IMR-90 (cell line): ENCODE data around the gene KDM2A. TPM values are rescaled to one million over a fixed set of nuclear protein-coding genes. Genes with fewer than 3 reads are reported as not detected.
A peak's percentile ranks its signal among the peaks of the same experiment; 100 is the strongest.

Experiments used
- ATAC-seq: fragments of 200-7000 bp; cut with Tn5 transposase; 2 replicates; pipeline ENCODE4 v1.9.1; 2020; ENCODE audit warnings: low read depth, mild to moderate bottlenecking, moderate library complexity
- BruUV-seq: library from RNA; stranded (reverse); fragments of 400-500 nt; replicated peaks from 2 replicates; lab custom pipeline; 2021; lab: Mats Ljungman, UMichigan
- CTCF ChIA-PET: fragments of 300-600 bp; formaldehyde crosslinking; extraction: SDS; loops from one replicate; lab custom pipeline; 2021; ENCODE audit warnings: antibody characterized with exemption; lab: Yijun Ruan, JAX
- POLR2A ChIA-PET: fragments of 300-600 bp; sonication (Branson Sonifier 250); formaldehyde crosslinking; loops from one replicate; lab custom pipeline; 2022; ENCODE audit warnings: antibody characterized with exemption; ENCODE audit not compliant: unreplicated experiment; lab: Charles Lee
- DNase-seq: peaks from one replicate; pipeline ENCODE4 v3.0.0; 2013
- H2AFZ ChIP-seq: replicated peaks from 2 replicates; pipeline ENCODE3; 2013; ENCODE audit warnings: low read length, mild to moderate bottlenecking; ENCODE audit not compliant: poor library complexity
- H2AK5ac ChIP-seq: 2 replicates; pipeline ENCODE4 v1.6.1; 2013; ENCODE audit warnings: low read depth, low read length, inconsistent platforms
- H2AK9ac ChIP-seq: replicated peaks from 2 replicates; pipeline ENCODE3; 2013; ENCODE audit warnings: mild to moderate bottlenecking, low read depth, low read length, moderate library complexity; ENCODE audit not compliant: poor library complexity
- H2BK120ac ChIP-seq: 2 replicates; pipeline ENCODE4 v1.6.1; 2013; ENCODE audit warnings: low read depth, low read length, inconsistent platforms
- H2BK15ac ChIP-seq: 3 replicates; pipeline ENCODE4 v1.6.1; 2013; ENCODE audit warnings: low read depth, low read length, inconsistent platforms
- H2BK20ac ChIP-seq: 2 replicates; pipeline ENCODE4 v1.6.1; 2013; ENCODE audit warnings: low read depth, mild to moderate bottlenecking, inconsistent platforms, low read length, moderate library complexity
- H2BK5ac ChIP-seq: 2 replicates; pipeline ENCODE4 v1.6.1; 2013; ENCODE audit warnings: mild to moderate bottlenecking, low read depth, low read length, inconsistent platforms; ENCODE audit not compliant: poor library complexity, severe bottlenecking
- H3K14ac ChIP-seq: replicated peaks from 2 replicates; pipeline ENCODE4 v1.6.1; 2013; ENCODE audit warnings: low read depth, low read length, inconsistent platforms
- H3K18ac ChIP-seq: 2 replicates; pipeline ENCODE4 v1.6.1; 2013; ENCODE audit warnings: low read depth, low read length, control low read depth
- H3K23ac ChIP-seq: 2 replicates; pipeline ENCODE4 v1.6.1; 2013; ENCODE audit warnings: low read depth, low read length, inconsistent platforms
- H3K27ac ChIP-seq: 2 replicates; pipeline ENCODE4 v1.5.1; 2013; ENCODE audit warnings: mild to moderate bottlenecking, control low read depth, low read length; ENCODE audit not compliant: insufficient read depth
- H3K27me3 ChIP-seq: 2 replicates; pipeline ENCODE4 v1.6.1; 2013; ENCODE audit warnings: low read length; ENCODE audit not compliant: control insufficient read depth, insufficient read depth
- H3K36me3 ChIP-seq: 2 replicates; pipeline ENCODE4 v1.6.1; 2013; ENCODE audit warnings: low read length, mixed read lengths; ENCODE audit not compliant: control insufficient read depth, insufficient read depth
- H3K4ac ChIP-seq: 2 replicates; pipeline ENCODE4 v1.6.1; 2013; ENCODE audit warnings: low read depth, low read length, inconsistent platforms
- H3K4me1 ChIP-seq: 2 replicates; pipeline ENCODE4 v1.6.1; 2013; ENCODE audit warnings: low read length, mixed read lengths; ENCODE audit not compliant: control insufficient read depth, insufficient read depth
- H3K4me2 ChIP-seq: 2 replicates; pipeline ENCODE4 v1.6.1; 2013; ENCODE audit warnings: low read depth, mild to moderate bottlenecking, control low read depth, low read length, moderate library complexity
- H3K4me3 ChIP-seq: 2 replicates; pipeline ENCODE4 v1.5.1; 2013; ENCODE audit warnings: low read depth, mild to moderate bottlenecking, control low read depth, low read length, moderate library complexity; ENCODE audit not compliant: insufficient read depth
- H3K56ac ChIP-seq: 2 replicates; pipeline ENCODE4 v1.6.1; 2013; ENCODE audit warnings: low read length, inconsistent platforms; ENCODE audit not compliant: insufficient read depth; ENCODE audit errors: extremely low read depth
- H3K79me1 ChIP-seq, 2 experiments: 2 replicates each; pipeline ENCODE4 v1.6.1; 2013; ENCODE audit warnings: low read length in 2 of 2, inconsistent platforms in 1 of 2, low read depth in 1 of 2
- H3K9ac ChIP-seq: 2 replicates; pipeline ENCODE4 v1.6.1; 2013; ENCODE audit warnings: low read depth, low read length, control low read depth
- H3K9me1 ChIP-seq: 2 replicates; pipeline ENCODE4 v1.6.1; 2013; ENCODE audit warnings: low read length, inconsistent platforms; ENCODE audit not compliant: insufficient read depth
- H3K9me3 ChIP-seq: 2 replicates; pipeline ENCODE4 v1.6.1; 2013; ENCODE audit warnings: low read length; ENCODE audit not compliant: control insufficient read depth, insufficient read depth
- H4K20me1 ChIP-seq: 2 replicates; pipeline ENCODE4 v1.6.1; 2013; ENCODE audit warnings: low read length, inconsistent platforms; ENCODE audit not compliant: insufficient read depth
- H4K5ac ChIP-seq: 2 replicates; pipeline ENCODE4 v1.6.1; 2013; ENCODE audit warnings: mild to moderate bottlenecking, low read depth, low read length, control low read depth
- H4K8ac ChIP-seq, 2 experiments: 2 replicates each; pipeline ENCODE4 v1.6.1; 2013; ENCODE audit warnings: low read depth in 2 of 2, low read length in 2 of 2, control low read depth in 1 of 2, inconsistent platforms in 1 of 2
- H4K91ac ChIP-seq: 2 replicates; pipeline ENCODE4 v1.6.1; 2013; ENCODE audit warnings: low read depth, low read length, inconsistent platforms; ENCODE audit not compliant: insufficient read depth
- CTCF ChIP-seq: conservative IDR thresholded peaks from 2 replicates; pipeline ENCODE4 v1.5.1; 2012; ENCODE audit warnings: mild to moderate bottlenecking, low read depth, low read length, improper control_type of control experiment
- FOS ChIP-seq: fragments of 150-350 bp; IDR thresholded peaks from 2 replicates; pipeline ENCODE4 v1.6.1; 2016; ENCODE audit warnings: low read depth, low read length
- MXI1 ChIP-seq: IDR thresholded peaks from 2 replicates; pipeline ENCODE4 v1.6.1; 2012; ENCODE audit warnings: low read depth, mild to moderate bottlenecking, low read length, moderate library complexity, borderline replicate concordance
- RAD21 ChIP-seq: IDR thresholded peaks from 2 replicates; pipeline ENCODE4 v1.6.1; 2012; ENCODE audit warnings: low read length, improper control_type of control experiment
- WGBS, 2 experiments: methylation state at CpG; one replicate each; pipeline versions ENCODE4 v1.1.5 to v1.1.7; 2013; ENCODE audit warnings: missing lambda C conversion rate in 2 of 2; ENCODE audit not compliant: insufficient read length in 1 of 2; ENCODE audit errors: extremely low coverage in 2 of 2; 5-methylcytosine and 5-hydroxymethylcytosine counted together
- dilution Hi-C: fragments of 300-500 bp; cut with HindIII; formaldehyde crosslinking; loops from one replicate; pipeline ENCODE4 v1.14.3; 2018; ENCODE audit warnings: low sequenced_read_pairs; ENCODE audit not compliant: unreplicated experiment
- in situ Hi-C: fragments of 300-500 bp; cut with MboI; formaldehyde crosslinking; loops from 3 replicates; pipeline ENCODE4 v1.14.3; 2019; ENCODE audit warnings: low sequenced_read_pairs, inconsistent platforms, mixed read lengths
- intact Hi-C: fragments of 100-400 bp; cut with micrococcal nuclease; formaldehyde crosslinking; loops from 2 replicates; pipeline ENCODE4 v1.10.0; 2022
- polyA plus RNA-seq, 3 experiments: library from polyadenylated mRNA; depleted of rRNA; stranded (reverse); fragments of >200 nt; gene quantifications; 2 replicates each; pipeline ENCODE4 v1.2.3, GENCODE V29; 2012; ENCODE audit warnings: low replicate concordance in 1 of 3
- total RNA-seq: library from RNA; depleted of rRNA; stranded (reverse); fragments of >200 nt; gene quantifications from 2 replicates; pipeline ENCODE4 v1.2.3, GENCODE V29; 2012

KDM2A gene
- total and polyA plus RNA-seq, 2 of the 4 experiments (the other 2 are of a cell fraction): 26.7 to 42.6 TPM

GRCh38 chr11:67276781-67277230, 157.7 kb downstream of the KDM2A start:
- intact Hi-C loops (no loop called here), in situ Hi-C loops (no loop called here), dilution Hi-C loops (no loop called here)
- H3K79me1 ChIP-seq: peaks cover 25 to 85% of the 10 kb centered on the region in 2 experiments
- H2AK5ac ChIP-seq: peak overlapping the region; percentile 96
- H3K9ac ChIP-seq: peak overlapping the region; percentile 79
- H3K9me3 ChIP-seq: no peaks in the 10 kb centered on the region
- H3K18ac ChIP-seq: no peak overlapping the region
- H3K27ac ChIP-seq: peak overlapping the region; percentile 93
- ATAC-seq (peak; percentile 52), DNase-seq (peak; percentile 45)
- H3K9me1 ChIP-seq: peaks cover 25% of the 10 kb centered on the region
- TF ChIP-seq FOS: no peak
- TF ChIP-seq MXI1: 0 out of 2 replicates have a peak, but pooled peaks have one; percentile 11
- TF ChIP-seq CTCF: peak; percentile 43
- TF ChIP-seq RAD21: peak; percentile 24; the same call in 1 of the 2 replicates
- POLR2A ChIA-PET: interaction anchor here (0.6 kb wide), 1 partner anchor 285 kb away, joined by 5 read pairs; no protein-coding TSS in a partner anchor
- peak overlapping the region; percentile 56; the same call in 1 of the 3 replicates for H2BK15ac ChIP-seq
- peak overlapping the region; percentile 81 for H3K4me2 ChIP-seq
- H3K56ac ChIP-seq: peak overlapping the region; percentile 29; the same call in 1 of the 2 replicates
- H4K20me1 ChIP-seq: peaks cover 9% of the 10 kb centered on the region
- H2AFZ ChIP-seq: peak overlapping the region; percentile 90
- H3K4me1 ChIP-seq: peaks cover 22% of the 10 kb centered on the region
- peak overlapping the region; percentile 78 to 81 for H4K8ac ChIP-seq
- 30% methylated on average over 6 of the region's 16 CpGs; no CpG with 5 or more reads in 1 of the 2 experiments for WGBS, 2 experiments
- H3K14ac ChIP-seq: peak overlapping the region; percentile 91
- H2AK9ac ChIP-seq: peak overlapping the region; percentile 99
- peak overlapping the region; percentile 87 for H2BK5ac ChIP-seq
- no peaks in the 10 kb centered on the region for H3K27me3 ChIP-seq
- peaks cover 28% of the 10 kb centered on the region for H3K36me3 ChIP-seq
- BruUV-seq: no TSS peak
- H2BK20ac ChIP-seq: 0 out of 2 replicates have a peak overlapping the region, but pooled peaks have one; percentile 52
- H3K4ac ChIP-seq: peak overlapping the region; percentile 90
- H3K4me3 ChIP-seq: no peak overlapping the region
- CTCF ChIA-PET: interaction anchor here (0.7 to 1.6 kb wide), 3 partner anchors 10 to 106 kb away, joined by 3 to 6 read pairs (median 3); partner anchors contain the start of gene GRK2
- peak overlapping the region; percentile 96 for H3K23ac ChIP-seq
- H4K91ac ChIP-seq: peak overlapping the region; percentile 77
- peak overlapping the region; percentile 65; the same call in 1 of the 2 replicates for H4K5ac ChIP-seq
- peak overlapping the region; percentile 64 for H2BK120ac ChIP-seq
